ENCODE data around the gene CCNE1. TPM values are rescaled to one million over a fixed set of nuclear protein-coding genes. Genes with fewer than 3 reads are reported as not detected.
A peak's percentile ranks its signal among the peaks of the same experiment; 100 is the strongest.

Gene CCNE1
- total and polyA plus RNA-seq, 2 of the 13 experiments (the other 11 are each of a cell fraction or from before 2014, with no cell fraction given), result 16.0 to 50.6 TPM

DNA sequence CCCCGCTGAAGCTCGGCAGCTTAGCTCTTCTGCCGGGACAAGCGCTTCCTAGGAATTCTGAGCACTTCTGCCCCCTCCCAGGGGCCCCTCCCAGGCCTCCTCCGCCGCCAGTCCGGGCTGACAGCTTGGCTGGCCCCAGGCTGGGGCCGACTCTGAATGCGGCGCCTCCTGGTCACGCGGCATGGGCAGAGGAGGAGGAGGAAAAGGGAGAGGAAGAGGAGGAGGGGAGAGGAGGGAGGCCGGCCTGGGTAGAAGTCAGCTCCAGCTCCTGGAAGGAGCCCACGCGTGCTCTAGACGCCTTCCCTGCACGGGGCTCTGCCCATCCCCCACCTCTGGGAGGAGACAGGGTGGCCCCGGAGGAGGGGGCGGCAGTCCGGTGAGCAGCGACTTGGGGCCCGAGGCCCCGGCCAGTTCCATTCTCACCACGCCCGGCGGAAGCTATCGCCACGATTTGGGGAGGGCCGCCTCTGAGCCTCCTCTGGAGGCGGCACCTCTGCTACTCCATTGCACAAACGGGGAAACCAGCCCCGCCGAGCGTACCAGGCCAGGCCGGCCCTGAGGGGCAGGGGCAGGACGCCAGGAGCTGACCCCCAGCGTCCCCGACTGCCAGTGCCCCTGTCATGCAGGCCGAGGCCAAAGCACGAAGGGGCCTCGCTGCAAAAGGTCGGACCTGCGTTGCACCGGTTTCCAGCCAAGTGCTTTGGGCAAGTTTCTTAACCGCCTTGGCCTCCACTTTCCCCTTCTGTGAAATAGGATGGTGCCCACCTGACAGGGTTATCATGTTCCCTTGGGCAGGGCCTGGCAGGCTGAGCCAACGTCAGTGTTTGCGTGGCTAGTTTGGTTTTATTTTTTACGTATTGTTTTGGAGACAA lies 31.6 kb downstream of the CCNE1 start (continued):
- TF ChIP-seq NR2C2 (CRISPR knock-in tag; IDR thresholded peaks at IDR 0.05; ENCODE audit: borderline replicate concordance) (no peak), PATZ1 (CRISPR knock-in tag; IDR thresholded peaks at IDR 0.05) (peak; percentile 58), ZNF674 (CRISPR knock-in tag; IDR thresholded peaks at IDR 0.05; ENCODE audit: low read depth) (no peak), ATM (IDR thresholded peaks at IDR 0.05; ENCODE audit: borderline replicate concordance) (no peak), LCORL (IDR thresholded peaks at IDR 0.05) (no peak), LCORL (CRISPR knock-in tag; IDR thresholded peaks at IDR 0.05) (peak; percentile 25; the same call in 1 of the 2 replicates), BRF2 (CRISPR knock-in tag; IDR thresholded peaks at IDR 0.05) (no peak), ZBTB33 (CRISPR knock-in tag; IDR thresholded peaks at IDR 0.05) (peak; percentile 28; the same call in 1 of the 2 replicates), ZNF543 (CRISPR knock-in tag; IDR thresholded peaks at IDR 0.05) (0 out of 2 replicates have a peak, but pooled peaks have one; percentile 8), ZNF672 (CRISPR knock-in tag; IDR thresholded peaks at IDR 0.05) (no peak), SOX13 (IDR thresholded peaks at IDR 0.05) (no peak), SOX13 (CRISPR knock-in tag; conservative IDR thresholded peaks at IDR 0.05 in 1 of 2, IDR thresholded peaks at IDR 0.05 in 1 of 2) (no peak), THYN1 (CRISPR knock-in tag; IDR thresholded peaks at IDR 0.05; ENCODE audit: borderline replicate concordance, low read depth) (no peak), ARNTL (CRISPR knock-in tag; IDR thresholded peaks at IDR 0.05) (0 out of 2 replicates have a peak, but pooled peaks have one; percentile 41), SAP130 (CRISPR knock-in tag; IDR thresholded peaks at IDR 0.05; ENCODE audit: low read depth) (peak; percentile 38; the same call in 1 of the 2 replicates), MAZ (IDR thresholded peaks at IDR 0.05; ENCODE audit: borderline replicate concordance, low read depth, low read length) (0 out of 2 replicates have a peak, but pooled peaks have one; percentile 10), MAZ (CRISPR knock-in tag; IDR thresholded peaks at IDR 0.05; ENCODE audit: low read depth) (no peak), NFYB (CRISPR knock-in tag; IDR thresholded peaks at IDR 0.05) (no peak), ZFP36 (IDR thresholded peaks at IDR 0.05; ENCODE audit: borderline replicate concordance, low read depth, low read length, partially characterized antibody) (no peak), ZSCAN25 (CRISPR knock-in tag; IDR thresholded peaks at IDR 0.05) (no peak), ZNF251 (CRISPR knock-in tag; IDR thresholded peaks at IDR 0.05) (no peak)
- TF ChIP-seq, protein P1, sequence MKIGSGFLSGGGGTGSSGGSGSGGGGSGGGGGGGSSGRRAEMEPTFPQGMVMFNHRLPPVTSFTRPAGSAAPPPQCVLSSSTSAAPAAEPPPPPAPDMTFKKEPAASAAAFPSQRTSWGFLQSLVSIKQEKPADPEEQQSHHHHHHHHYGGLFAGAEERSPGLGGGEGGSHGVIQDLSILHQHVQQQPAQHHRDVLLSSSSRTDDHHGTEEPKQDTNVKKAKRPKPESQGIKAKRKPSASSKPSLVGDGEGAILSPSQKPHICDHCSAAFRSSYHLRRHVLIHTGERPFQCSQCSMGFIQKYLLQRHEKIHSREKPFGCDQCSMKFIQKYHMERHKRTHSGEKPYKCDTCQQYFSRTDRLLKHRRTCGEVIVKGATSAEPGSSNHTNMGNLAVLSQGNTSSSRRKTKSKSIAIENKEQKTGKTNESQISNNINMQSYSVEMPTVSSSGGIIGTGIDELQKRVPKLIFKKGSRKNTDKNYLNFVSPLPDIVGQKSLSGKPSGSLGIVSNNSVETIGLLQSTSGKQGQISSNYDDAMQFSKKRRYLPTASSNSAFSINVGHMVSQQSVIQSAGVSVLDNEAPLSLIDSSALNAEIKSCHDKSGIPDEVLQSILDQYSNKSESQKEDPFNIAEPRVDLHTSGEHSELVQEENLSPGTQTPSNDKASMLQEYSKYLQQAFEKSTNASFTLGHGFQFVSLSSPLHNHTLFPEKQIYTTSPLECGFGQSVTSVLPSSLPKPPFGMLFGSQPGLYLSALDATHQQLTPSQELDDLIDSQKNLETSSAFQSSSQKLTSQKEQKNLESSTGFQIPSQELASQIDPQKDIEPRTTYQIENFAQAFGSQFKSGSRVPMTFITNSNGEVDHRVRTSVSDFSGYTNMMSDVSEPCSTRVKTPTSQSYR (CRISPR knock-in tag; IDR thresholded peaks at IDR 0.05; ENCODE audit: borderline replicate concordance), result peak; percentile 65; the same call in 1 of the 2 replicates
